Endodermal cell (in vitro differentiated cells): ENCODE measurements around the gene LRRK1. TPM values are rescaled to one million over a fixed set of nuclear protein-coding genes. Genes with fewer than 3 reads are reported as not detected.

Experiments used
- DNase-seq: peaks from one replicate; pipeline ENCODE4 v3.0.0-alpha.2; 2017
- H3K27ac ChIP-seq: 2 replicates; pipeline ENCODE4 v1.5.1; 2013; ENCODE audit warnings: mild to moderate bottlenecking, low read depth, low read length, moderate library complexity
- H3K27me3 ChIP-seq: 2 replicates; pipeline ENCODE4 v1.6.1; 2013; ENCODE audit warnings: mild to moderate bottlenecking, low read length, moderate library complexity; ENCODE audit not compliant: insufficient read depth, control insufficient read depth, poor library complexity, severe bottlenecking
- H3K36me3 ChIP-seq: 2 replicates; pipeline ENCODE4 v1.7.0; 2013; ENCODE audit warnings: mild to moderate bottlenecking, low read length, moderate library complexity; ENCODE audit not compliant: control insufficient read depth, insufficient read depth
- H3K4me1 ChIP-seq: one replicate; pipeline ENCODE4 v1.7.0; 2013; ENCODE audit warnings: low read length; ENCODE audit not compliant: control insufficient read depth, insufficient read depth
- H3K4me3 ChIP-seq: 2 replicates; pipeline ENCODE4 v1.5.1; 2013; ENCODE audit warnings: mild to moderate bottlenecking, low read length, moderate library complexity
- H3K9ac ChIP-seq: 2 replicates; pipeline ENCODE4 v1.6.1; 2013; ENCODE audit warnings: mild to moderate bottlenecking, low read length, moderate library complexity; ENCODE audit not compliant: poor library complexity, severe bottlenecking; ENCODE audit errors: extremely low read depth
- H3K9me3 ChIP-seq: 2 replicates; pipeline ENCODE4 v1.6.1; 2013; ENCODE audit warnings: mild to moderate bottlenecking, low read length, moderate library complexity; ENCODE audit not compliant: control insufficient read depth
- H3K27ac Mint-ChIP-seq: 2 replicates; pipeline ENCODE4 v1.8.0; 2020; ENCODE audit warnings: mixed read lengths
- H3K27me3 Mint-ChIP-seq: 2 replicates; pipeline ENCODE4 v1.8.0; 2021; ENCODE audit warnings: mild to moderate bottlenecking, mixed read lengths; ENCODE audit not compliant: insufficient read depth
- H3K36me3 Mint-ChIP-seq: 2 replicates; pipeline ENCODE4 v1.8.0; 2020; ENCODE audit warnings: low read depth, mixed read lengths
- H3K4me1 Mint-ChIP-seq: 2 replicates; pipeline ENCODE4 v1.8.0; 2020; ENCODE audit warnings: mixed read lengths
- H3K4me3 Mint-ChIP-seq: 2 replicates; pipeline ENCODE4 v1.8.0; 2020; ENCODE audit warnings: mild to moderate bottlenecking, moderate library complexity, mixed read lengths
- H3K9me3 Mint-ChIP-seq: 2 replicates; pipeline ENCODE4 v1.8.0; 2020; ENCODE audit warnings: mild to moderate bottlenecking, mixed read lengths
- WGBS, 2 experiments: methylation state at CpG; one replicate each; pipeline versions ENCODE4 v1.1.5 to v1.1.7; 2013; ENCODE audit warnings: missing lambda C conversion rate in 2 of 2, mixed read lengths in 1 of 2; ENCODE audit not compliant: insufficient coverage in 1 of 2, insufficient read length in 1 of 2; 5-methylcytosine and 5-hydroxymethylcytosine counted together
- total RNA-seq, 2 donors: library from RNA; stranded (reverse); fragmentation: NEBNext Ultra II Directional in 1 of 2; extraction: Animal tissue kit (Norgen Biotek cat#: 25700) in 1 of 2; gene quantifications; 2 replicates in 1 of 2; 3 replicates in 1 of 2; pipeline ENCODE4 v1.2.1, GENCODE V29; 2021
- TF ChIP-seq, protein P1 (sequence below): fragments of 200-600 bp; sonication (generic); conservative IDR thresholded peaks from 2 replicates; pipeline ENCODE4 v1.5.0; 2021; ENCODE audit warnings: antibody characterized with exemption, mild to moderate bottlenecking

Gene LRRK1
- total RNA-seq, 2 donors from 2014 or later: 2.7 to 5.1 TPM

DNA sequence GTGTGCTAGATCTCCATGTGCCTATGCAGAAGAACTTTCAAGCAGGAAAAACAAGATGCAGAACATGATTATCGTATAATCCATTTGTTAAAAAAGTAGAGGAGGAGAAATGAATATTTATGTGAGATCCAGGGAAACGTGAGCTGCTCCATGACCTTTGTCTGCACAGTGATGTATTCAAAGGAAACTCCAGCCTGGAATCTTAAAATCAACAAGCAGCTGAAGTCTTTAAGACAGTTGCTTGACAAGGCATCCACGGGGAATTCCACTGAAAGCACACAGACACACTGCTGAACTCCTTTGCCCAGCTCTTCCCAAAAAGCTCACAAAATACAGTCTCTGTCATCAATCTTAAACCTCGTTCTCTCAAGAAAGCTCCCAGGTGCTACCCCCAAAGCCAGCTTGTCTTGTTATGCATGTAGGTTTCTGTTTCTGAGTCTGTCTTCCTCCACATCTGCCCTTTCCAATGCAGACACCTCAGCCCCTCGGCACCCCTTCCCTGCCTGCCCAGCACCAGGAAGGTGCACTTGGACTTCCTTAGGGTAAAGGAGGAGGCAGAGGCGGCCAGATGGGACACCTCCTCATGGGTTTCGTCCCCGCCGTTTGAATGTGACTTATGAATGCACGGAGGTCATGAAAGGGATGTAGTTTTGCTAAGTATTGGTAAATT is 28.7 kb downstream of the LRRK1 start:
- H3K4me3 ChIP-seq: no peak overlapping the region
- TF ChIP-seq, protein P1, sequence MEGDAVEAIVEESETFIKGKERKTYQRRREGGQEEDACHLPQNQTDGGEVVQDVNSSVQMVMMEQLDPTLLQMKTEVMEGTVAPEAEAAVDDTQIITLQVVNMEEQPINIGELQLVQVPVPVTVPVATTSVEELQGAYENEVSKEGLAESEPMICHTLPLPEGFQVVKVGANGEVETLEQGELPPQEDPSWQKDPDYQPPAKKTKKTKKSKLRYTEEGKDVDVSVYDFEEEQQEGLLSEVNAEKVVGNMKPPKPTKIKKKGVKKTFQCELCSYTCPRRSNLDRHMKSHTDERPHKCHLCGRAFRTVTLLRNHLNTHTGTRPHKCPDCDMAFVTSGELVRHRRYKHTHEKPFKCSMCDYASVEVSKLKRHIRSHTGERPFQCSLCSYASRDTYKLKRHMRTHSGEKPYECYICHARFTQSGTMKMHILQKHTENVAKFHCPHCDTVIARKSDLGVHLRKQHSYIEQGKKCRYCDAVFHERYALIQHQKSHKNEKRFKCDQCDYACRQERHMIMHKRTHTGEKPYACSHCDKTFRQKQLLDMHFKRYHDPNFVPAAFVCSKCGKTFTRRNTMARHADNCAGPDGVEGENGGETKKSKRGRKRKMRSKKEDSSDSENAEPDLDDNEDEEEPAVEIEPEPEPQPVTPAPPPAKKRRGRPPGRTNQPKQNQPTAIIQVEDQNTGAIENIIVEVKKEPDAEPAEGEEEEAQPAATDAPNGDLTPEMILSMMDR: no peak
- no peak overlapping the region for H3K27ac Mint-ChIP-seq
- H3K36me3 Mint-ChIP-seq: no peaks in the 10 kb centered on the region
- H3K36me3 ChIP-seq: no peaks in the 10 kb centered on the region
- no peak overlapping the region for H3K4me3 Mint-ChIP-seq
- no peaks in the 10 kb centered on the region for H3K27me3 ChIP-seq
- H3K27me3 Mint-ChIP-seq: no peaks in the 10 kb centered on the region
- H3K4me1 ChIP-seq: no peaks in the 10 kb centered on the region
- DNase-seq: no peak
- no peaks in the 10 kb centered on the region for H3K4me1 Mint-ChIP-seq
- H3K27ac ChIP-seq: no peak overlapping the region
- H3K9me3 Mint-ChIP-seq: no peaks in the 10 kb centered on the region
- no peak overlapping the region for H3K9ac ChIP-seq
- WGBS, 2 experiments: 75 to 87% methylated on average over 5 to 10 of the region's 10 CpGs
- no peaks in the 10 kb centered on the region for H3K9me3 ChIP-seq

DNA sequence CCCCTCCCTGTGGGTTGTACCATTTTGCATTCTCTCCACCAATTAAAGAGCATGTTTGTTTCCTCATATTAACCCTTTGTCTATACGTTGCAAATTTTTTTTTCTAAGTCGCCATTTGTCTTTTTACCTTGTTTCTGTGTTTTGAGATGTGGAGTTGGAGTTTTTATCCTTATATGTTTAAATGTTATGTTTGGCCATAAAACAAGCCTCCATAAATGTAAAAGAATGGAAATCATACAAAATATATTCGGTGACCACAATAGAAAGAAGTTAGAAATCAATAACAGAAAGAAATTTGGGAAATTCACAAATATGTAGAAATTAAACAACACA is 29.2 kb downstream of the LRRK1 start:
- TF ChIP-seq, protein P1: no peak
- no peaks in the 10 kb centered on the region for H3K4me1 Mint-ChIP-seq
- WGBS, 2 experiments: 60% methylated on average over 1 of the region's 3 CpGs; no CpG with 5 or more reads in 1 of the 2 experiments

GRCh38 chr15:100949691-100950090 is 30.5 kb downstream of the LRRK1 start:
- no peaks in the 10 kb centered on the region for H3K36me3 ChIP-seq
- Mint-ChIP-seq H3K36me3 (no peaks in the 10 kb centered on the region), H3K9me3 (no peaks in the 10 kb centered on the region), H3K4me1 (no peaks in the 10 kb centered on the region), H3K27ac (no peak overlapping the region), H3K27me3 (no peaks in the 10 kb centered on the region), H3K4me3 (no peak overlapping the region)
- WGBS, 2 experiments: 89% methylated on average over 1 of the region's 1 CpG; no CpG with 5 or more reads in 1 of the 2 experiments
- no peak overlapping the region for H3K27ac ChIP-seq
- DNase-seq: no peak
- H3K9ac ChIP-seq: no peak overlapping the region
- H3K4me3 ChIP-seq: no peak overlapping the region
- H3K9me3 ChIP-seq: no peaks in the 10 kb centered on the region
- TF ChIP-seq, protein P1: no peak
- H3K4me1 ChIP-seq: no peaks in the 10 kb centered on the region
- no peaks in the 10 kb centered on the region for H3K27me3 ChIP-seq

More for the DNA sequence above, 29.2 kb downstream of the LRRK1 start:
- no peaks in the 10 kb centered on the region for H3K4me1 ChIP-seq
- Mint-ChIP-seq H3K27ac (no peak overlapping the region), H3K9me3 (no peaks in the 10 kb centered on the region), H3K36me3 (no peaks in the 10 kb centered on the region), H3K27me3 (no peaks in the 10 kb centered on the region), H3K4me3 (no peak overlapping the region)
- H3K9me3 ChIP-seq: no peaks in the 10 kb centered on the region
- no peak for DNase-seq
- no peak overlapping the region for H3K4me3 ChIP-seq
- H3K36me3 ChIP-seq: no peaks in the 10 kb centered on the region
- no peaks in the 10 kb centered on the region for H3K27me3 ChIP-seq
- H3K9ac ChIP-seq: no peak overlapping the region
- no peak overlapping the region for H3K27ac ChIP-seq
